ENCODE measurements around the gene TUBA1A. TPM values are rescaled to one million over a fixed set of nuclear protein-coding genes. Genes with fewer than 3 reads are reported as not detected.

The TUBA1A gene
- total RNA-seq, 4 donors from 2014 or later: 77.1 to 201 (median 92.6) TPM

GRCh38 chr12:49232940-49233841, 44.3 kb upstream of the TUBA1A start:
- Histone ChIP-seq H3K27me3 (no peaks in the 10 kb centered on the region), H3K9me3 (no peaks in the 10 kb centered on the region), H3K4me1 (peaks cover 9 to 24% (median 12%) of the 10 kb centered on the region in 4 donors), H3K36me3 (no peaks in the 10 kb centered on the region), H3K4me3 (peak overlapping the region in 1 of 4 donors; percentile 65), H3K27ac (peak overlapping the region; percentile 91 to 94 (median 92))
- WGBS, 2 donors (ENCODE audit: low coverage in 1 of 2): 69 to 71% methylated on average over 8 to 25 of the region's 25 CpGs
- in situ Hi-C loops (cut with MboI; ENCODE audit: low pct_ligation_motif_present in 1 of 4, low pct_unique_long_range_greater_than_20kb in 1 of 4, low sequenced_read_pairs in 3 of 4): loop anchor here (10.0 to 25.0 kb wide), 3 partner anchors 146 to 168 kb away; partner anchors contain the start of genes DHH (in 2 of the 4), KMT2D (in 1 of the 4) and RHEBL1 (in 1 of the 4)
- peak; percentile 28 for DNase-seq
- intact Hi-C loops (cut with DNase I; ENCODE audit: low total_unique reads): loop anchor here (10.0 kb wide), 1 partner anchor 148 kb away; no protein-coding TSS in a partner anchor
- TF ChIP-seq CTCF (IDR thresholded peaks at IDR 0.05) (no peak), POLR2AphosphoS5 (IDR thresholded peaks at IDR 0.05) (peak in 2 of 3 donors; percentile 15 to 53)

GRCh38 chr12:49231878-49232655, 43.2 kb upstream of the TUBA1A start:
- intact Hi-C loops (cut with DNase I; ENCODE audit: low total_unique reads) (loop anchor here (10.0 kb wide), 1 partner anchor 147 kb away; no protein-coding TSS in a partner anchor), in situ Hi-C loops (cut with MboI; ENCODE audit: low pct_ligation_motif_present in 1 of 4, low pct_unique_long_range_greater_than_20kb in 1 of 4, low sequenced_read_pairs in 3 of 4) (loop anchor here (10.0 to 25.0 kb wide), 3 partner anchors 145 to 167 kb away; partner anchors contain the start of genes DHH (in 2 of the 4), KMT2D (in 1 of the 4) and RHEBL1 (in 1 of the 4))
- Histone ChIP-seq H3K4me3 (no peak overlapping the region), H3K4me1 (peaks cover 9 to 24% (median 12%) of the 10 kb centered on the region in 4 donors), H3K36me3 (no peaks in the 10 kb centered on the region), H3K27ac (peak overlapping the region; percentile 91 to 94 (median 92)), H3K27me3 (no peaks in the 10 kb centered on the region), H3K9me3 (no peaks in the 10 kb centered on the region)
- WGBS, 2 donors (ENCODE audit: low coverage in 1 of 2): 62 to 71% methylated on average over 2 to 9 of the region's 9 CpGs
- no peak for DNase-seq
- TF ChIP-seq CTCF (IDR thresholded peaks at IDR 0.05): no peak

GRCh38 chr12:49230805-49231194, 41.9 kb upstream of the TUBA1A start:
- no peaks in the 10 kb centered on the region for H3K9me3 ChIP-seq
- no peak for TF ChIP-seq POLR2A (IDR thresholded peaks at IDR 0.05)
- no peak for TF ChIP-seq EP300 (IDR thresholded peaks at IDR 0.05; ENCODE audit: low read depth)
- TF ChIP-seq CTCF (IDR thresholded peaks at IDR 0.05): no peak
- TF ChIP-seq POLR2AphosphoS5 (IDR thresholded peaks at IDR 0.05): no peak
- no peaks in the 10 kb centered on the region for H3K36me3 ChIP-seq
- peak overlapping the region in 1 of 4 donors; percentile 92 for H3K27ac ChIP-seq
- 53 to 74% methylated on average over 3 of the region's 3 CpGs for WGBS, 2 donors (ENCODE audit: low coverage in 1 of 2)
- intact Hi-C loops (cut with DNase I; ENCODE audit: low total_unique reads): loop anchor here (10.0 kb wide), 1 partner anchor 146 kb away; no protein-coding TSS in a partner anchor
- no peak for DNase-seq
- in situ Hi-C loops (cut with MboI; ENCODE audit: low pct_ligation_motif_present in 1 of 4, low pct_unique_long_range_greater_than_20kb in 1 of 4, low sequenced_read_pairs in 3 of 4): loop anchor here (10.0 to 25.0 kb wide), 3 partner anchors 143 to 166 kb away; partner anchors contain the start of genes DHH (in 2 of the 4), KMT2D (in 1 of the 4) and RHEBL1 (in 1 of the 4)
- peaks cover 9 to 28% (median 12%) of the 10 kb centered on the region in 4 donors for H3K4me1 ChIP-seq
- H3K27me3 ChIP-seq: no peaks in the 10 kb centered on the region
- no peak overlapping the region for H3K4me3 ChIP-seq
